Ecto neural progenitor cell (in vitro differentiated cells): ENCODE measurements around the gene ATXN2.
"Not testable (repeated sequence)": the region's sequence is repeated elsewhere in the genome, so short reads cannot be mapped to it uniquely, and the experiment has no call there.

ENCODE experiments used
- DNase-seq: peaks from one replicate; pipeline ENCODE4 v3.0.0-alpha.2; 2018; ENCODE audit warnings: low spot score

Gene ATXN2

DNA sequence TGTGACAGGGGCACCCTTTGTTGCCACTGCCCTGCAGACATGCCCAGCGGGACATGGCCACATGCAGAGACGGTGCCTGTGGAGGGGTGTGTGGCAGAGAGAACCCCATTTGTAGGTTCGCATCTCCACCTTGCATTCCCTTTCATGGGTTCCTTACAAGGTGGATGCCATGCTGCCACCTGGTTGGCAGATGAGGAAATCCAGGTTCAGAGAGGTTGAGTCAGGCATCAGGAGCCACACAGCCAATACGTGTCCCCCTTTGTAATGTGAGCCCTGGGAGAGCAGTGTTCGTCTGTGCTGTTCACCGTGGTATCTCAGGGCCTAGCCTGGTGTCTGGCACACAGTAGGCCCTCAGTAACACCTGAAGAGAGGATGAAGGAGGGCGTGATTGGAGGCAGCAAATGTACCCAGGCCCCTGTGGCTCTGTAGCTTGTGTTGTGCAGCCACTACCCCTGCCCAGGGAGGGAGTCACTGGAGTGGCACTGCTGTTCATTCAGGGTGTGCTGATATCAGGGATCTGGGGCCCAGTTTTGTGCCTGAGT is 184.3 kb downstream of the ATXN2 start:
- no peak for DNase-seq

- DNase-seq = no peak
Measured at GRCh38 chr12:111413442-111414086, 185.6 kb downstream of the ATXN2 start.

GRCh38 chr12:111412830-111413441 is 186.2 kb downstream of the ATXN2 start:
- no peak for DNase-seq

GRCh38 chr12:111412007-111412829 is 186.9 kb downstream of the ATXN2 start:
- no peak for DNase-seq

DNA sequence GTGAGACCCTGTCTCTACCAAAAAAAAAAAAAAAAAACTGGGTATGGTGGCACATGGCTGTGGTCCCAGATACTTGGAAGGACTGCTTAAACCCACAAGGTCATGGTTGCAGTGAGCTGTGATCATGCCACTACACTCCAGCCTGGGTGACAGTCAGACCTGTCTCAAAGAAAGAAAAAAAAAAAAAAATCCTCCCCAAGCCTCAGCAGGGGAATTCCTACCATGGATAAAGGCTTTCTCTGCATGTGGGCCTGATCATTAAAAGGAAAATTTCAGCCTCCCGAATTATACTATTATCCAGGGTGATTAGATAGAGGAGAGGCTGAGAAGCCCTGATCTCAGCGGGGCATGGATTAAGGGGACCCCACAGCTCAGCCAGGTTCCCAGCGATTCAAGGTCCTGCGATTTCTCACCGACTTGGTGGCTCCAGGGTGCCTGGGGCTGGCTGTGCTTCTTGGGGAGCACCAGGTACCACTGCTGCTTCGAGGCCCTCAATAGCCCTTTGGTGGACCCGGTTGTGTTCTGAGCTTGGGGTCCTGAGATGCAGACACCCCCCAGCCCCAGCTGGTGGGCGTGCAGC is 187.8 kb downstream of the ATXN2 start:
- no peak for DNase-seq

GRCh38 chr12:111410431-111411184 is 188.5 kb downstream of the ATXN2 start:
- DNase-seq = no peak

DNA sequence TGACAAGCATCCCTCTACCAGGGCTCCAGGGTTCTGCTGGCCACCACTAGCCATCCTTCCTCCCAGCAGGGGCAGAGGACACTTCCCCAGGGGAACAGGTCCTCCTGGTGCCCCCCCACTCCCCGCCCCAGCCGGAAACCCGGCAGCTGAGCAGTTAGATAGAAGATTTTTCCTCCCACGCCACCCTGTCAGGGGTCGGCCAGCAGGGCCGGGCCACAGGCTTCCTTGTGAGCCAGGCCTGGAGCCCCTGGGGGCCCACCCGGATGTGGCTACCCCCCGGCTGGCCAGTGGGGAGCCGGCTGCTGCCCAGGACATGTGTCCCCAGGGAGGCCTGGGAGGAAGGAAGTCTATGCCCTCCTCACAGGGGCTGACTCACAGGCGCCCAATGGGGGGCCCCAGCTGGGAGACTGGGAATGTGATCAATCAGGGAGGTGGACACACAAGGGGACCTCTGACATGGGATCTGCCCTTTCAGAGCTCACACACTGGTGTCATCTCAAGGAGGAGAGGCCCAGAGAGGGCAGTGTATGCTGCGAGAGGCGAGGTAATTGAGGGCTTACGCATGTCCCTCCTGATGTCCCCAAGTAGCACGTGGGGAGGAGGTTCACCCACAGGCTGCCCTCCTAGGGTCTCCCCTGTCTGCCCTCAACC is 189.2 kb downstream of the ATXN2 start:
- DNase-seq = no peak

DNA sequence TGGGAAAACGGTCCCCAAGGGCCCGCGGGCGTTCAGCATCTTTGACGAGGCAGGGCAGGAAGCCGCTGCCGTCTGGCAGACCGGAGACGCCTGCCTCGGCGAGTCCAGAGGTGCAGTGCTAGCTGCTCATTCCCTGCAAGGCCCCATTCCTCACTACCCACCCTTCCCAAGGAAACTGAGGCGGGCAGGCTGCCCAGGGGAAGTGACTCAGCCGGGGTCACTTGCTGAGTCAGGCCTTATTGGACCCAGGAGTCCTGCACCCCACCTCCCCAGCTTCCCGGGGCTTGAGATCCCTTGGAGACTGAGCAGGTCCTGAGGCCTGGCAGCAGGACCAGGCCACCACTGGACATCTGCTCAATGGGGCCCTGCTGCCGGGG is 189.7 kb downstream of the ATXN2 start:
- no peak for DNase-seq

- DNase-seq = no peak
Measured at GRCh38 chr12:111408686-111409402, 190.3 kb downstream of the ATXN2 start.

DNA sequence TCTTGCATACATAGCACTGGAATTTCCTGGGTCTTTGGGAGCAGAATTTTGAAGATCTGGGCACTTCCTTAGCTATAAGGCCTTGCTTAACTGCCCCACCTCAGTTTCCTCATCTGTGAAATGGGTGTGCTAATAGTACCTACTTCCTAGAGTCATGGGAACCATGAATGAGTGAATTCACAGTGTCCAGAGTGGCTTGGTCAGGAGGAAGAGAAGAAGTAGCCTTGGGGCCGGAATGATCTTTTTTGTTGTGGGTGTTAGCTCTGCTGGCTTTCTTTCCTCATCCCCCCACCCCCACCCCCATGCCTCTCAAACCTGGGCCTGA is 191.0 kb downstream of the ATXN2 start:
- DNase-seq = no peak

DNA sequence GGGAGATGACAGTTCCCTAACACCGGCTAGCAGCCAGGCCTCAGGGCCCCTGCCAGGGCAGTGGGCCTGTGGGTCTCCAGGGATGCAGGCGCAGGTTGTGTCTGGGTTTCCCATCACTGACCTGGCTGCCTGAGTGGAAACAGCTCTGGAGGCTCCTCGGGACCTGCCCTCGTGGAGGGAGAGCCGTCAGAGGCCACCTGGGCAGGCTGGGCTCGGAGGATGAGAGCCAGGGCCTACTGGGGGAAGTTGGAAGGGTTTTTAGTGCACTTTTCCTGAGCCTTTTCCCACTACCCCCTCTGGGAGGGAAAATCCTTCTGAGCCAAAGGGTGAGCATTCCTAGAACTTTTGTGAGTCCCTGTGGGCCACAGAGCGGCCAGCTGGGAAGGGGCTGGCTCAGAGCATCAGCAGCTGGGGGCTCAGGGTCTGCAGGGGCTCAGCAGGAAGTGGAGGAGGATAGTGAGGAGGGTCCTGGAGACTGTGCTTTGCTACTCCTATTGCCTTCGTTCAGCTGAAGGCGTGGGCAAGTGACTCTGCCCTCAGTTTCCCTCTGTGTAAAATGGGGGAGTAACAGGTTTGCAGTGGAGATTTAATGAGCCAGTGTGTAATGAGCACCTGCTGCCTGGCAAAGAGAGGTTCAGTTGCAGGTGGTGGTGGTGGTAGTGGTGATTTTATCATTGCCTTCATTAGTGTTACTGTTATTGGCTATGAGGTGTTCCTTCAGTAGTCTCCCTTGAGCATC is 191.6 kb downstream of the ATXN2 start:
- no peak for DNase-seq

DNA sequence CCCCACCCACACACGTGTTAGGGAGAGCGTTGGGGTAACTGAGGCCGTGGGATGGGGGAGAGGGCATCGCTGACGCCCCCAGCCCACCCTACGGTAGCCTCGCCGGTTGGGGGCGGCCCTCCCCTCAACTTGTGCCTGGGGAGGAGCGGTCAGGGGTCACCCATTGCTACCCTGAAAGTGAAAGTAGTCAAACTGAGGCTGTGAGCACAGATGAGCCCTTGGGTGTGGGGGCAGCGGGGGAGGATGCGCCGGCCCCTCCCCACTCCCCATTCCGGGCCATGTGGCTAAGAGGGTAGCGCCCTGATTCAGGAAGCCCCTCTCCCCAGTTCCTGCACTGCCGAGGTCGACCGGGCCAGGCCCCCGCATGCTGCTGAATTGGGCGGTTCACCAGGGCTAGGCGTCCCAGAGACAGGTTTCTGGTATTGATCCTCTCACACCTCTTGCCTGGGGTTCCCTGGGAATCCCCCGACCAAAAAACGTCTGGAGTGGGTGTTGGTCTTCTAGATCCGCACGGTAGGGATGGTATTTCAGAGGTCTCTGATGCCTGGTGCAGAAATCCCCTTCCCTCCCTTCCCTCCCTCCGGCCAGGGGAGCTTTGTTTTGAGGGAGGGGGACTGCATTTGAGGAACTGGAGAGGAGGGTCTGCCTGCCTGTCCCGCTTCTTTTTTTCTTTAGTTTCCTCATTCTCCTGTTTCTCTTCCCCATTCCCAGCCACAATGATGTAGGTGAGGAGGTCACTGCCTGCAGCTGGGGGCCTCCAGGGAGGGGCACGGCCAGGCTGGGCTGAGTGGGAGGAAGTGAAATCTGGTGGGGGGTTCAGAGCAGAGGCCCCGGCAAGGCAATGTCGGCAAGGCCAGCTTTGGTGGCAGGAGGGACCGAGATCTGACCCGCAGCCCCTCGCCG is 192.4 kb downstream of the ATXN2 start:
- no peak for DNase-seq

GRCh38 chr12:111405859-111406473 is 193.1 kb downstream of the ATXN2 start, which contains the start of gene SH2B3:
Gene SH2B3 (plus strand): TSS chr12:111405923. CDS start chr12:111418146, 12,223 bp downstream.
- DNase-seq = no peak

DNA sequence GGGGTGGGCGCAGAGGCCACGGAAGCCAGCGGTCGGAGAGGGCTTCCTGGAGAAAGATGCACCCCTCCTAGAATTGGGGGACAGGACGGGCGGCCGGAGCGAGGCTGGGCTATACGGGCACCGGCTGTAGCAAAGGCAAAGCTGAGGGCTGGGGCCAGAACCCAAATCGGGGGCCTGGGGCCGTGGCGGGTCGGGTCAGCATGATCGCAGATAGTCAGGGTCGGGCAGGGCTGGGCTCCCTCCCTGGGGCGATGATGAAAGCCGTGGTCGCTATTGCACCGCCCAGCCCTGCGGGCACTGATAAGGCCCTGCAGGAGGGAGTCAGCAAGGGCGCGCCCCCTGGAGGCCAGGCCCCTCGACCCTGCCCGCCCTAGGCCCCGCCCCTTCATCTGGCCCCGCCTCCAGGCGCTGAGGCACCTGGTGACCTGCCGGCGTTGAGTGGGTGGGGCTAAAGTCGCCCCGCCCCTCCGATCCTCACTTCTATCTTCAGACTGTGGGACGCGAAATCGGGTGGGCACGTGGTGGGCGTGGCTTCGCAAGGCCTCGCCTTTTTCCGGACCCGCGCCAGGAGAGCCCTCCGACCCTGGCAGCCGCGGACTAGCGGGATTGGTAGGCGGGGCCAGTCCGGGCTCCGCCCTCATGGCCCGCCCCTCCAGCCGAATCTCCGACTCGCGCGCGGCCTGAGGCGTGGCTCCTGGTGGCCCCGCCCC is 193.8 kb downstream of the ATXN2 start:
- DNase-seq = peak; percentile 100

DNA sequence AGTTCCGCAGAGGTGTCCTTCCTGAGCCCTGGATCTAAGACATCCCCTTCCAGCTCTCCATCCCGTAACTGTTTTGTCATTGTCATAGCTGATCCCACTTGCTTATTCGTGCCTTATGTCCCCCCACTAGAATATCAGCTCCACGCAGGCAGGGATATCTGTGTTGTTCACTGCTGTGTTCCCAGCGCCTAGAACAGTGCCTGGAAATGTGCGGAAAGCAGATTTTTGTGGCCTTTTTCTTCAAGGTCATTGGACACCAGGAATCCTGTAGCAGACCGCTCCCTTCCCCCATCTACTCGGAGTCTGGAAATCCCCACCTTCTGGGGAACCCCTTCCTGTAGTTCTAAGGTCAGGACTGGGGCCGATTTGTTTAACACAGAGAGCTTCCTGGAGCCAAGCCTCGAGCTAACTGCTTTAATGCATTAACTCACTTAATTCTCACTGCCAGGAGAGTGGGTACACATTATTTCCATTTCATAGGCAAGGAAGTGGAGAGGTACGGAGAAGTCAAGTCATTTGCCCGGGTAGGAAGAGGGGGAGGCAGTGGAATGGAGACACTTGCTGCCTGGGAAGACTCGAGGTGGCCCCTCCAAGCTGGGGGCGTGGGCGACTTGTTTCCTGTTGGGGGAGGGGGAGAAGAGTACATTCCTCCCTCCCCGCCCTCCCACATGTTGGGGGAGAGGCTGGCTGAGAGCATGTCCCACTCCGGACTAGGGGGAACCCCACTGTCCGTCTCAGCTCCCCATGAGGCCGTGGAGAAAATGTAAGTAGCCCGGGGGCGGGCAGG is 194.6 kb downstream of the ATXN2 start:
- DNase-seq = no peak

- DNase-seq = not testable (repeated sequence)
Measured at GRCh38 chr12:111402490-111402824, 196.7 kb downstream of the ATXN2 start.
